ENCODE data around the gene SNX9.

The SNX9 gene

GRCh38 chr6:157978021-157978783 is 155.2 kb downstream of the SNX9 start:
- DNase-seq (ENCODE audit: low spot score) = no peak

- no peak for DNase-seq (ENCODE audit: low spot score)
These were observed 157.5 kb downstream of the SNX9 start for GRCh38 chr6:157980288-157981131.

- no peak for DNase-seq (ENCODE audit: low spot score)
These were observed 158.0 kb downstream of the SNX9 start for GRCh38 chr6:157981132-157981394.

- no peak for DNase-seq (ENCODE audit: low spot score)
These were observed 158.5 kb downstream of the SNX9 start, which contains the start of gene SYNJ2 for GRCh38 chr6:157981395-157982101. Gene SYNJ2, plus strand, starts transcription at chr6:157981863. Its CDS starts 99 bp downstream, at chr6:157981962.

GRCh38 chr6:157982102-157982562 is 159.1 kb downstream of the SNX9 start:
- no peak for DNase-seq (ENCODE audit: low spot score)

- no peak for DNase-seq (ENCODE audit: low spot score)
These were observed 159.7 kb downstream of the SNX9 start for GRCh38 chr6:157982563-157983405.

- DNase-seq (ENCODE audit: low spot score) = no peak
These were observed 160.5 kb downstream of the SNX9 start for GRCh38 chr6:157983406-157984119.

GRCh38 chr6:157984128-157984527 is 161.1 kb downstream of the SNX9 start:
- no peak for DNase-seq (ENCODE audit: low spot score)

GRCh38 chr6:157984686-157985225 is 161.7 kb downstream of the SNX9 start:
- no peak for DNase-seq (ENCODE audit: low spot score)

- no peak for DNase-seq (ENCODE audit: low spot score)
These were observed 162.5 kb downstream of the SNX9 start for GRCh38 chr6:157985378-157986155.

GRCh38 chr6:157987788-157988699 is 165.0 kb downstream of the SNX9 start:
- DNase-seq (ENCODE audit: low spot score) = no peak

- DNase-seq (ENCODE audit: low spot score) = no peak
These were observed 165.6 kb downstream of the SNX9 start for GRCh38 chr6:157988700-157989063.

GRCh38 chr6:157989541-157990289 is 166.7 kb downstream of the SNX9 start:
- peak; percentile 92 for DNase-seq (ENCODE audit: low spot score)

GRCh38 chr6:157990321-157991066 is 167.4 kb downstream of the SNX9 start:
- no peak for DNase-seq (ENCODE audit: low spot score)

GRCh38 chr6:157991067-157991432 is 168.0 kb downstream of the SNX9 start:
- no peak for DNase-seq (ENCODE audit: low spot score)

GRCh38 chr6:157993076-157993475 is 170.0 kb downstream of the SNX9 start:
- DNase-seq (ENCODE audit: low spot score) = no peak

- DNase-seq (ENCODE audit: low spot score) = no peak
These were observed 171.2 kb downstream of the SNX9 start for GRCh38 chr6:157994125-157994795.
